ENCODE results near the gene SALL3. TPM values are rescaled to one million over a fixed set of nuclear protein-coding genes. Genes with fewer than 3 reads are reported as not detected.

Gene SALL3
- total RNA-seq, 4 donors from 2014 or later: 0.16 TPM; not detected in 3

GRCh38 chr18:79010802-79011201 is 31.2 kb downstream of the SALL3 start:
- 72 to 79% methylated on average over 3 to 9 of the region's 9 CpGs for WGBS, 2 donors (ENCODE audit: low coverage in 1 of 2)
- in situ Hi-C loops (cut with MboI; ENCODE audit: low pct_ligation_motif_present in 1 of 4, low pct_unique_long_range_greater_than_20kb in 1 of 4, low sequenced_read_pairs in 3 of 4): loop anchor here in 1 of 4 donors (25.0 kb wide), 1 partner anchor 99 kb away; no protein-coding TSS in a partner anchor

GRCh38 chr18:79011300-79011870 is 31.8 kb downstream of the SALL3 start:
- in situ Hi-C loops (cut with MboI; ENCODE audit: low pct_ligation_motif_present in 1 of 4, low pct_unique_long_range_greater_than_20kb in 1 of 4, low sequenced_read_pairs in 3 of 4) (loop anchor here in 1 of 4 donors (25.0 kb wide), 1 partner anchor 99 kb away; no protein-coding TSS in a partner anchor), intact Hi-C loops (cut with DNase I; ENCODE audit: low total_unique reads) (no loop called here)
- H3K27ac ChIP-seq: no peak overlapping the region
- no peaks in the 10 kb centered on the region for H3K4me1 ChIP-seq
- no peak for TF ChIP-seq EP300 (IDR thresholded peaks at IDR 0.05; ENCODE audit: low read depth)
- TF ChIP-seq, protein P1, sequence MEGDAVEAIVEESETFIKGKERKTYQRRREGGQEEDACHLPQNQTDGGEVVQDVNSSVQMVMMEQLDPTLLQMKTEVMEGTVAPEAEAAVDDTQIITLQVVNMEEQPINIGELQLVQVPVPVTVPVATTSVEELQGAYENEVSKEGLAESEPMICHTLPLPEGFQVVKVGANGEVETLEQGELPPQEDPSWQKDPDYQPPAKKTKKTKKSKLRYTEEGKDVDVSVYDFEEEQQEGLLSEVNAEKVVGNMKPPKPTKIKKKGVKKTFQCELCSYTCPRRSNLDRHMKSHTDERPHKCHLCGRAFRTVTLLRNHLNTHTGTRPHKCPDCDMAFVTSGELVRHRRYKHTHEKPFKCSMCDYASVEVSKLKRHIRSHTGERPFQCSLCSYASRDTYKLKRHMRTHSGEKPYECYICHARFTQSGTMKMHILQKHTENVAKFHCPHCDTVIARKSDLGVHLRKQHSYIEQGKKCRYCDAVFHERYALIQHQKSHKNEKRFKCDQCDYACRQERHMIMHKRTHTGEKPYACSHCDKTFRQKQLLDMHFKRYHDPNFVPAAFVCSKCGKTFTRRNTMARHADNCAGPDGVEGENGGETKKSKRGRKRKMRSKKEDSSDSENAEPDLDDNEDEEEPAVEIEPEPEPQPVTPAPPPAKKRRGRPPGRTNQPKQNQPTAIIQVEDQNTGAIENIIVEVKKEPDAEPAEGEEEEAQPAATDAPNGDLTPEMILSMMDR (IDR thresholded peaks at IDR 0.05): no peak
- no peak for TF ChIP-seq POLR2AphosphoS5 (IDR thresholded peaks at IDR 0.05)
- TF ChIP-seq POLR2A (IDR thresholded peaks at IDR 0.05): no peak
- DNase-seq: no peak
- no peaks in the 10 kb centered on the region for H3K9me3 ChIP-seq
- WGBS, 2 donors (ENCODE audit: low coverage in 1 of 2): 68 to 85% methylated on average over 5 to 17 of the region's 17 CpGs
- H3K4me3 ChIP-seq: no peak overlapping the region
- H3K27me3 ChIP-seq: no peaks in the 10 kb centered on the region
- H3K36me3 ChIP-seq: no peaks in the 10 kb centered on the region

More at GRCh38 chr18:79010802-79011201, 31.2 kb downstream of the SALL3 start:
- TF ChIP-seq, protein P1 (IDR thresholded peaks at IDR 0.05): no peak
- TF ChIP-seq POLR2AphosphoS5 (IDR thresholded peaks at IDR 0.05) (no peak), EP300 (IDR thresholded peaks at IDR 0.05; ENCODE audit: low read depth) (no peak), POLR2A (IDR thresholded peaks at IDR 0.05) (no peak)
- intact Hi-C loops (cut with DNase I; ENCODE audit: low total_unique reads): no loop called here
- Histone ChIP-seq H3K27ac (no peak overlapping the region), H3K9me3 (no peaks in the 10 kb centered on the region), H3K36me3 (no peaks in the 10 kb centered on the region), H3K27me3 (no peaks in the 10 kb centered on the region), H3K4me1 (no peaks in the 10 kb centered on the region), H3K4me3 (no peak overlapping the region)
- no peak for DNase-seq

- H3K27ac ChIP-seq: no peak overlapping the region
- H3K9me3 ChIP-seq: no peaks in the 10 kb centered on the region
- in situ Hi-C loops (cut with MboI; ENCODE audit: low pct_ligation_motif_present in 1 of 4, low pct_unique_long_range_greater_than_20kb in 1 of 4, low sequenced_read_pairs in 3 of 4): loop anchor here in 1 of 4 donors (25.0 kb wide), 1 partner anchor 102 kb away; no protein-coding TSS in a partner anchor
- no peaks in the 10 kb centered on the region for H3K27me3 ChIP-seq
- H3K36me3 ChIP-seq: no peaks in the 10 kb centered on the region
- DNase-seq: no peak
- intact Hi-C loops (cut with DNase I; ENCODE audit: low total_unique reads): no loop called here
- no peak overlapping the region for H3K4me3 ChIP-seq
- no peaks in the 10 kb centered on the region for H3K4me1 ChIP-seq
- 68 to 74% methylated on average over 6 to 10 of the region's 10 CpGs for WGBS, 2 donors (ENCODE audit: low coverage in 1 of 2)
- no peak for TF ChIP-seq POLR2A (IDR thresholded peaks at IDR 0.05)
- TF ChIP-seq POLR2AphosphoS5 (IDR thresholded peaks at IDR 0.05): no peak
- TF ChIP-seq, protein P1 (IDR thresholded peaks at IDR 0.05): no peak
- TF ChIP-seq EP300 (IDR thresholded peaks at IDR 0.05; ENCODE audit: low read depth): no peak
Observed at GRCh38 chr18:79013869-79014268, 34.3 kb downstream of the SALL3 start.

GRCh38 chr18:79018911-79019310 is 39.3 kb downstream of the SALL3 start:
- no peaks in the 10 kb centered on the region for H3K27me3 ChIP-seq
- no peak overlapping the region for H3K27ac ChIP-seq
- H3K36me3 ChIP-seq: no peaks in the 10 kb centered on the region
- no peak for DNase-seq
- TF ChIP-seq POLR2AphosphoS5 (IDR thresholded peaks at IDR 0.05) (no peak), POLR2A (IDR thresholded peaks at IDR 0.05) (no peak), EP300 (IDR thresholded peaks at IDR 0.05; ENCODE audit: low read depth) (no peak)
- TF ChIP-seq, protein P1 (IDR thresholded peaks at IDR 0.05): no peak
- intact Hi-C loops (cut with DNase I; ENCODE audit: low total_unique reads): no loop called here
- no peak overlapping the region for H3K4me3 ChIP-seq
- no peaks in the 10 kb centered on the region for H3K4me1 ChIP-seq
- 86% methylated on average over 12 of the region's 12 CpGs; no CpG with 5 or more reads in 1 of the 2 donors for WGBS, 2 donors (ENCODE audit: low coverage in 1 of 2)
- in situ Hi-C loops (cut with MboI; ENCODE audit: low pct_ligation_motif_present in 1 of 4, low pct_unique_long_range_greater_than_20kb in 1 of 4, low sequenced_read_pairs in 3 of 4): loop anchor here in 1 of 4 donors (25.0 kb wide), 1 partner anchor 107 kb away; no protein-coding TSS in a partner anchor
- no peaks in the 10 kb centered on the region for H3K9me3 ChIP-seq
